Measurements from ENCODE around the gene CPSF3. TPM values are rescaled to one million over a fixed set of nuclear protein-coding genes. Genes with fewer than 3 reads are reported as not detected.

Gene CPSF3
- total and polyA plus RNA-seq, 2 donors from 2014 or later, result 27.3 to 27.5 TPM

GRCh38 chr2:9404451-9404850, 19.0 kb upstream of the CPSF3 start:
- Histone ChIP-seq H3K27ac (ENCODE audit: low read depth in 2 of 2, low read length in 2 of 2) (peak overlapping the region in 1 of 2 donors; percentile 19), H3K36me3 (ENCODE audit: control insufficient read depth in 2 of 3, insufficient read depth in 3 of 3, low read length in 3 of 3) (peaks cover 0 to 16% (median 14%) of the 10 kb centered on the region in 3 donors), H3K4me3 (ENCODE audit: low read length in 3 of 3) (no peak overlapping the region), H3K9ac (ENCODE audit: low read length in 3 of 3) (no peak overlapping the region), H3K9me3 (ENCODE audit: control insufficient read depth in 2 of 3, insufficient read depth in 1 of 3, low read length in 3 of 3) (no peaks in the 10 kb centered on the region), H3K27me3 (ENCODE audit: control insufficient read depth, insufficient read depth, low read length) (no peaks in the 10 kb centered on the region), H3K4me1 (ENCODE audit: control insufficient read depth in 2 of 3, insufficient read depth in 2 of 3, low read depth in 1 of 3, low read length in 3 of 3) (peaks cover 0 to 9% (median 3%) of the 10 kb centered on the region in 3 donors)
- intact Hi-C loops (cut with DNase I), result no loop called here
- TF ChIP-seq CTCF (IDR thresholded peaks at IDR 0.05; ENCODE audit: borderline replicate concordance, extremely low read depth, insufficient read depth), result no peak
- DNase-seq, result no peak
- FAIRE-seq, result no peak

DNA sequence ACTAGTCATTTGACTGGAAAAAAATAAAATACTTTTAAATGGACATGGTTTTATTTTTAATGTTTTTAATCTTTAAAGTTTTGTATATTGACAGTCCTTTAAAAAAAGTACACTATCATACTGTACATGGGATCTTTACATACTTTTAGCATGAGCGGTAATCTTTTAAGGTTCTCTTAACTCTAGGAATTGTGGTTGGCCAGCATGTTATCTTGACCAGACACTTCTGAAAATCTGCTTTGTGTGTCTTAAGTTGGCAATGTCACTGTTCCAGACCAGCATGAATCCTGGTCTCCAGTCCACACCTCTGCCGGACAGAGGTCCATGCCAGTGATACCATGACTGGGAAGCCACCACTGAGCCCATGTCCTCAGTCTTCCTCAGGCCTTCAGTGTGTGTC, 17.8 kb upstream of the CPSF3 start:
- no peak for FAIRE-seq

GRCh38 chr2:9406529-9407362, 16.7 kb upstream of the CPSF3 start:
- H3K27me3 ChIP-seq (ENCODE audit: control insufficient read depth, insufficient read depth, low read length), result no peaks in the 10 kb centered on the region
- H3K4me1 ChIP-seq (ENCODE audit: control insufficient read depth in 2 of 3, insufficient read depth in 2 of 3, low read depth in 1 of 3, low read length in 3 of 3), result peaks cover 0 to 9% (median 3%) of the 10 kb centered on the region in 3 donors
- no peak for DNase-seq
- no peak for FAIRE-seq
- no peak overlapping the region for H3K9ac ChIP-seq (ENCODE audit: low read length in 3 of 3)
- H3K27ac ChIP-seq (ENCODE audit: low read depth in 2 of 2, low read length in 2 of 2), result no peak overlapping the region
- peaks cover 0 to 13% (median 9%) of the 10 kb centered on the region in 3 donors for H3K36me3 ChIP-seq (ENCODE audit: control insufficient read depth in 2 of 3, insufficient read depth in 3 of 3, low read length in 3 of 3)
- TF ChIP-seq CTCF (IDR thresholded peaks at IDR 0.05; ENCODE audit: borderline replicate concordance, extremely low read depth, insufficient read depth), result no peak
- no peak overlapping the region for H3K4me3 ChIP-seq (ENCODE audit: low read length in 3 of 3)
- no peaks in the 10 kb centered on the region for H3K9me3 ChIP-seq (ENCODE audit: control insufficient read depth in 2 of 3, insufficient read depth in 1 of 3, low read length in 3 of 3)
- intact Hi-C loops (cut with DNase I), result no loop called here

More for the DNA sequence above, 17.8 kb upstream of the CPSF3 start:
- Histone ChIP-seq H3K9me3 (ENCODE audit: control insufficient read depth in 2 of 3, insufficient read depth in 1 of 3, low read length in 3 of 3) (no peaks in the 10 kb centered on the region), H3K4me1 (ENCODE audit: control insufficient read depth in 2 of 3, insufficient read depth in 2 of 3, low read depth in 1 of 3, low read length in 3 of 3) (peaks cover 0 to 9% (median 3%) of the 10 kb centered on the region in 3 donors), H3K27ac (ENCODE audit: low read depth in 2 of 2, low read length in 2 of 2) (no peak overlapping the region), H3K36me3 (ENCODE audit: control insufficient read depth in 2 of 3, insufficient read depth in 3 of 3, low read length in 3 of 3) (peaks cover 0 to 16% (median 14%) of the 10 kb centered on the region in 3 donors), H3K4me3 (ENCODE audit: low read length in 3 of 3) (no peak overlapping the region), H3K27me3 (ENCODE audit: control insufficient read depth, insufficient read depth, low read length) (no peaks in the 10 kb centered on the region), H3K9ac (ENCODE audit: low read length in 3 of 3) (no peak overlapping the region)
- DNase-seq, result no peak
- no peak for TF ChIP-seq CTCF (IDR thresholded peaks at IDR 0.05; ENCODE audit: borderline replicate concordance, extremely low read depth, insufficient read depth)
- intact Hi-C loops (cut with DNase I), result no loop called here
